HG02884 (cell line): Measurements from ENCODE around the gene OSBPL2.

Experiments used
- ATAC-seq: cut with Tn5 transposase; IDR thresholded peaks from one replicate; pipeline ENCODE4 v1.9.1; 2021; ENCODE audit warnings: mild to moderate bottlenecking, moderate library complexity; ENCODE audit not compliant: unreplicated experiment

OSBPL2 gene

DNA sequence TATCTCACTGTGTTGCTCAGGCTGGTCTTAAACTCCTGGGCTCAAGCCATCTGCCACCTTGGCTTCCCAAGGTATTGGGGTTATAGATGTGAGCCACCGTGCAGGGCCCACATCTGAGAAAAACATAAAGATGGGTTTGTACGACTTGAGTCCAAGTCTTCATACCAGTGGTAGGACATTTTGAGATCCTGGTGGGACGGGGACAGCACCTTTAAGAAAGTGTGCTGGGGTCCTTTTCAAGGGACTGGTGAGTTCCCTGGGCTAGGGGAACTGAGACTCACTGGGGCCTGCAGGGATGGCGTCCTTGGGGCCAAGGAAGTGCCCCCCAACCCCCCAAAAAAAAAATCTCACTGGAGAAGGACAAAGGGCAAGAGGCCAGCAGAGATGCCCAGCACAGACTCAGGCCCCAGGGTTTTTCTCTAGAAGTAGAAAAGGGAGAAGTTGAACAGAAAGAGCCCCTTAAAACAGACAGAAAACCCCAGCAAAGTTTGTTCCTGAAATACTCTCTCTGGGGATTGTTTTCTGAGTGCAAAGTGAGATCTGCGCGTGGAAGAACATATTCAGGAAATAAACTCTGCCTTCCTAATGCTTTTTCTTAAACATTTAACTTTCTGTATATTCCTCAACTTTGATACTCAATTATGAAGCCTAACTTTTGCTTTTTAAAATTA lies 10.7 kb downstream of the OSBPL2 start:
- ATAC-seq, result no peak

GRCh38 chr20:62252342-62252966 lies 14.1 kb downstream of the OSBPL2 start:
- ATAC-seq, result no peak

DNA sequence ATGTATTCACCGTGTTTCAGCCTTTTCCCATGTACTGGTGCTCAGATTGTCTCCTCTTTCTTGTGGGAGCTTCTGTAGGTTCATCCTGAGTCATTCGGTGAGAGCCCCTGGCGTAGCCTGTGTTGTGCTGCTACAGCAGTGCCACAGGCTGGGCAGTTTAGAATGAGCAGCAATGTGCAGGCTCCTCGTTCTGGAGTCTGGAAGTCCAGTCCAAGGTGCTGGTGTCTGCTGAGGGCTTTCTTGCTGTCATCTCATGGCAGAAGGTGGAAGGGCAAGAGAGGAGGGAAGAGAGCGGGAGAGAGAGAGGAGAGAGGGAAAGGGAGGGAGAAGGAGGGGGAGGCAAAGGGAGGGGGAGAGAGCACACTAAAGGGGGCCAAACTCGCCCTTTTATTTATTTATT lies 15.1 kb downstream of the OSBPL2 start:
- no peak for ATAC-seq

GRCh38 chr20:62254021-62254724 lies 15.9 kb downstream of the OSBPL2 start:
- no peak for ATAC-seq

- no peak for ATAC-seq
Observed at GRCh38 chr20:62255976-62256375, 17.7 kb downstream of the OSBPL2 start.

DNA sequence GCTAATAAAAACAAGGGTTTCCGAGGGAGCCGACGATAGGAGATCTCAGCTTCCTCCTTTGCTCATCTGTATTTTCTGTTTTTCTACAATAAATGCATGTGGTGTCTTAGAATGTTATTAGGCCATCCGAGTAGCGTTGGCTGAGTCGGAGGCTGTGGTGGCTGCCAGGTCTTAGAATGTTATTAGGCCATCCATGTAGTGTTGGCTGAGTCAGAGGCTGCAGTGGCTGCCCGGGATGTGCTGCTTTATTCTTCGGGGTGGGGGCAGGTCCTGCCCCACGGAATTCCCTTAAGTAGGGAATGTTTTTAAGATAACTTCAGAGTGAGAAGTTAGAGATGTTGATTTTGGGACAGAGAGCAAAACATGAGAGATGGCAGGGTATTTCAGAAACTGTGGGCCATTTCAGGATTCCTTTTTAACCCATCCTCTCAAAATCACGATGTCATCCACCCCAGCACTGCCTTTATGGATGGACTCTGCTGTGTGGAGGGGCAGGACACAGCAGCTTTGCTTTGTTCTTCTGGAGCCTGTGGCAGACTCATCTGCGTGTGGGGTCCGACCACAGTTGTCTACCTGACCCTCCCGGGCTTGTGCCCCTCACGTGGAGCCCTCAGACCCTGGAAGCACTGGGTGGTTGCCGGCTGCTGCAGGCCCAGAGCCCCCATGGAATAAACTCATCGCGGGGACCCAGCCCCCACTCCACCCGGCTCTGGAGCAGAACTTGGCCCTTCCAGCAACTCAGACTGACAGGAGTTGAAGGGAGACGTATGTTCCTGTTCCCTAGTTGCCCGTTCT lies 20.4 kb downstream of the OSBPL2 start:
- ATAC-seq, result no peak

DNA sequence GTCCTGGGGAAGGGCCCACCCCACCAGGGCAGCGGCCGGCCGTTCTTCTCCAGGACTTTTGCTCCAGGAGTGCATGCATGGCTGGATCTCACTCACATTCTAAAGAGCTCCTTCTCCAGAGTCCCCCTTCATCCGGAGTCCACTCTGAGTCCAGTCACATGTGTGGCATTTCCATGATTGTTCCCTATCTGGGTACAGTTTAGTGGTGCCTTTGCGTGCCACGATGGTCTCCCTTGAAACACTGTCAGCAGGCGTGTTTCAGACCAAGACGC lies 20.9 kb downstream of the OSBPL2 start:
- no peak for ATAC-seq

- ATAC-seq, result no peak
Observed at GRCh38 chr20:62262064-62262463, 23.7 kb downstream of the OSBPL2 start.

- ATAC-seq, result no peak
Observed at GRCh38 chr20:62263396-62263795, 25.1 kb downstream of the OSBPL2 start.

GRCh38 chr20:62265365-62265764 lies 27.0 kb downstream of the OSBPL2 start:
- ATAC-seq, result no peak

DNA sequence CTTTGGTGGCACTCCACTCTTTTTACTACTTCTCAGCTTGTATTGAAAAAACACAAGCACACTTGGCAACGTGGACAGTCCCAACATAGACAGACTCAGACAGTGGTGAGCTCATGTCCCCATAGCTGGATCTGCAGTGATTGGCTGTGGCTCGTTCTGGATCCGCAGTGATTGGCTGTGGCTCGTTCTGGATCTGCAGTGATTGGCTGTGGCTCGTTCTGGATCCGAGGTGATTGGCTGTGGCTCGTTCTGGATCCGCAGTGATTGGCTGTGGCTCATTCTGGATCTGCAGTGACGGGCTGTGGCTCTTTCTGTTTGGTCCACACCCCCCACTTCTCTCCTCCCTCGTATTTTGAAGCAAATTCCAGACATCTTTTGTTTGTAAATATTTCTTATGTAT lies 28.0 kb downstream of the OSBPL2 start:
- ATAC-seq, result no peak

- ATAC-seq, result no peak
Observed at GRCh38 chr20:62266851-62267250, 28.5 kb downstream of the OSBPL2 start.

GRCh38 chr20:62267543-62267942 lies 29.2 kb downstream of the OSBPL2 start:
- no peak for ATAC-seq

GRCh38 chr20:62268228-62268900 lies 30.0 kb downstream of the OSBPL2 start:
- ATAC-seq, result no peak

DNA sequence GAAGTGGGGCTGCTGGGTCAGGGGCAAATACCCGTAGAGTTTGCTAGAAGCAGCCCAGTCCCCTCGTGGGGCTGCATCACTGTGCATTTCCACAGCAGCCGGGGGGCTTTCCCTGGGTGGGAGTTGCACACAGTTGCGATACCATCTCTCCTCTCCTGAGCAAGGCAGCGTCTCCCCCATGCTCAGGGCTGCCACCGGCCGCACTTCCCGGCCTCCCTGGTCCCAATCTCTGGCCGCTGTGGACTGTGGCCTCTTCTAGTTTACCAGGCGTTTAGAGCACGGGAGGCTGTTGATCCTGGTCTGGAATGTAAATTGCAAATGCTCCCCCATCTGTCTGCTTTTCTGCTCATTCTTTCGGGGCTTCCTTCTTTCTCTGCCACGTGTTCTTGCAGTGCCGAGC lies 31.1 kb downstream of the OSBPL2 start:
- no peak for ATAC-seq

DNA sequence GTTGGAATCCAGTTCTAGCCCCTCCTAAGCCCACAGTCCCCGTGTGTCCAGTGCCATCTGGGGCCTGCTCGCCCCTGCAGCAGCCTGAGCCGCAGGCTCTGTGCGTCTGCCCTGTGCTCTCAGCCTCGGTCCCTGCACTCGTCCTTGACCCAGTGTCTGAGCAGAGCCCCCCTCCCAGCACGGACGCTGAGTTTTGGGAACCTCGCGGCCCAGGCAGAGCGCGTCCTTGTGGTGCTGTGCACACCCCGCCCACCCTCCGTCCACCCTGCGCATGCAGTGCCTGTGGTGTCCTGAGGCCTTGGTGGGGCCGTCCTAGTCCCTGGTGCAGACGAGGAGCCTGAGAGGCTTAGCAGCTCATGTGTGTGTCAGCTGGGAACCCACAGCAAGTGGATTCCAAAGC lies 31.6 kb downstream of the OSBPL2 start:
- ATAC-seq, result no peak

DNA sequence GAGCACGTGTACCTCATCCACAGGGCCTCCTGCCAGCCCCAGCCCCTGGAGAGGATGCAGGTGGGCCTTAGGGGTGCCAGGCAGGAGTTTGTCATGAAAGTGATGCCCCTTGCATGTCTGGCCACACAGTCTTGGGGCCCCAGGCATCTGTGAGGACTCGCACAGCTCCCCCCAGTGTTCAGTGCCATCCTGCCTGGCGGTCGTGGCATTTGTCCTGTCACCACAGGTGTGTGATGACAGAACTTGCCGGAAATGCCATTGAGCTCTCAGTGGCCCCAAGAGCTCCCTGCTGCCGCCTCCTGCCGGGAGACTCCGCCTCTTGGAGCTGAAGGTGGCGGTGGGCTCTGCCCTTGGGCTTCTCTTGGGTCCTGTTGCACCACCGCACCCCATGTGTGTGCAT lies 33.9 kb downstream of the OSBPL2 start:
- no peak for ATAC-seq

DNA sequence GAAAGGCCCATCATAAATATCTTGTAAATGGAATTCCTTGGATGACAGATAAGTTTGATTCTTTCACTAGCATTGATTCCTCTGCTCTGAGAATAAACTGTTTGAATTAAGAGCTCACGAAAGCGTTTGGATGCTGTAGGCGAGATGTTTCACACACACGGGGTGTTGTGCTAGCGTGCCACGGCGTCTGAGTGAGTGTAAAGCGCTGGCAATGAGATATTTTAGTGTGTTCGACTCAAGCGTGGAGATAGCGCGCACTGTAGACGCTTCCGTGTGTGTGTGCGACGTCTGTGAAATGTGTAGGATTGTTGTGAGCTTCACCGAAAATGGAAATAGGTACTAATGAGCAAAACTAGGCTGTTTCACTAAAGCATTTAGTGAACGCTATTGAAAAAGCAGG lies 35.1 kb downstream of the OSBPL2 start:
- ATAC-seq, result no peak

- no peak for ATAC-seq
Observed at GRCh38 chr20:62274332-62274950, 36.1 kb downstream of the OSBPL2 start.

DNA sequence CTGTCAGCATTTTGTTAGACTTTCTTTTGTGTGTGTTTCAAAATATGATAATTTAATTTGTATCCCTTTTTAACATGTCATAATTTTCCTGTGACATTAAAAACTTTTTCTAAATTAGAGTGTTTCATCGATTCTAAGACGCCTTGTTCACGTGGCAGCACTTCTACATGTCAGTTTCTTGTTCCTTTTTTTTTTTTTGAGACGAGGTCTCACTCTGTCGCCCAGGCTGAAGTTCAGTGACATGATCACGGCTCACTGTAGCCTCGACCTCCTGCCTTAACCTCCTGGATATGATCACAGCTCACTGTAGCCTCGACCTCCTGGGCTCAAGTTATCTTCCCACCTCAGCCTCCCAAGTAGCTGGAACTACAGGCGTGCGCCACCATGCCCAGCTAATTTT lies 36.9 kb downstream of the OSBPL2 start:
- no peak for ATAC-seq

GRCh38 chr20:62276439-62276838 lies 38.1 kb downstream of the OSBPL2 start:
- ATAC-seq, result no peak
